Adrenal gland (tissue), 12 donors: Measurements from ENCODE around the gene NFYC. TPM values are rescaled to one million over a fixed set of nuclear protein-coding genes. Genes with fewer than 3 reads are reported as not detected.
"Not testable (repeated sequence)": the region's sequence is repeated elsewhere in the genome, so short reads cannot be mapped to it uniquely, and the experiment has no call there.

Source experiments
- DNase-seq, 7 donors: peaks; one replicate each; pipeline ENCODE4 v3.0.0-alpha.2; 2019 to 2020
- H3K27ac ChIP-seq, 5 donors: fragments of 200-600 bp; sonication (generic) in 4 of 5; 1 replicate in 3 of 5; 2 replicates in 2 of 5; pipeline versions ENCODE4 v1.5.1 to v1.8.0; 2016 to 2020; ENCODE audit warnings: mild to moderate bottlenecking in 1 of 5
- H3K27me3 ChIP-seq: fragments of 200-600 bp; 2 replicates; pipeline ENCODE4 v1.8.0; 2021
- H3K36me3 ChIP-seq, 2 donors: fragments of 200-600 bp; replicated peaks in 1 of 2; 1 replicate in 1 of 2; 2 replicates in 1 of 2; pipeline versions ENCODE4 v1.5.1 to v1.8.0; 2018 to 2022
- H3K4me1 ChIP-seq, 2 donors: fragments of 200-600 bp; replicated peaks in 1 of 2; 1 replicate in 1 of 2; 2 replicates in 1 of 2; pipeline versions ENCODE4 v1.5.1 to v1.8.0; 2018 to 2021
- H3K4me3 ChIP-seq, 4 donors: fragments of 200-600 bp; sonication (generic) in 3 of 4; one replicate each; pipeline ENCODE4 v1.5.1; 2016 to 2018
- H3K9me3 ChIP-seq, 3 donors: fragments of 200-600 bp; sonication (generic) in 1 of 3; replicated peaks in 1 of 3; 1 replicate in 2 of 3; 2 replicates in 1 of 3; pipeline versions ENCODE4 v1.5.1 to v1.8.0; 2016 to 2021
- POLR2A ChIP-seq, 2 donors: fragments of 450-650 bp; IDR thresholded peaks; one replicate each; pipeline ENCODE4 v1.6.1; 2017; ENCODE audit warnings: antibody characterized with exemption in 2 of 2, mild to moderate bottlenecking in 2 of 2, moderate library complexity in 1 of 2
- WGBS, 4 donors: extraction: QIAGEN DNeasy Blood & Tissue Kit in 2 of 4; methylation state at CpG; one replicate each; pipeline versions ENCODE4 v1.1.5 to v1.1.7; 2013 to 2017; 5-methylcytosine and 5-hydroxymethylcytosine counted together
- intact Hi-C, 2 donors: fragments of 100-400 bp; cut with DNase I; formaldehyde crosslinking; loops; one replicate each; pipeline versions ENCODE4 v1.14.1 to v1.15.0; 2022 to 2023
- polyA plus RNA-seq, 3 donors: library from polyadenylated mRNA; stranded (reverse); fragments of 200-250 nt in 2 of 3; fragments of 350-450 nt in 1 of 3; fragmentation: Illumina TruSeq in 1 of 3; extraction: RNeasy Lipid Tissue Mini Kit (QIAGEN cat#74804) in 1 of 3; gene quantifications; one replicate each; pipeline ENCODE4 v1.2.3, GENCODE V29; 2013 to 2014
- total RNA-seq, 9 donors: library from RNA; depleted of rRNA in 4 of 9; stranded (reverse); fragments of >200 nt in 4 of 9; fragments of 120-200 nt in 1 of 9; fragmentation: NEBNext Ultra II Directional in 1 of 9; extraction: Animal tissue kit (Norgen Biotek cat#: 25700) in 1 of 9; gene quantifications; one replicate each; pipeline versions ENCODE4 v1.1.0 to v1.2.4, GENCODE V29; 2013 to 2023
- TF ChIP-seq, protein P1 (sequence below), 6 experiments: fragments of 450-650 bp in 4 of 6; fragments of 200-600 bp in 2 of 6; sonication (generic) in 1 of 6; IDR thresholded peaks; 1 replicate in 5 of 6; 2 replicates in 1 of 6; pipeline versions ENCODE4 v1.5.1 to v1.8.0; 2016 to 2021; ENCODE audit warnings: antibody characterized with exemption in 6 of 6, mild to moderate bottlenecking in 2 of 6, moderate library complexity in 1 of 6
- donor health status: healthy with polysubstance abuse.
- donor health status: Bipolar disorder and iron deficiency.
- donor health status: DM: yes; HTN: yes; CAD: no.
- donor health status: DM: no; HTN: no; CAD: no.
- donor health status: DM: no; HTN: no; CAD: no.
- donor health status: DM: yes; HTN: yes; CAD: no.

NFYC gene
- total and polyA plus RNA-seq, 12 donors: 35.9 to 73.8 (median 51.2) TPM

DNA sequence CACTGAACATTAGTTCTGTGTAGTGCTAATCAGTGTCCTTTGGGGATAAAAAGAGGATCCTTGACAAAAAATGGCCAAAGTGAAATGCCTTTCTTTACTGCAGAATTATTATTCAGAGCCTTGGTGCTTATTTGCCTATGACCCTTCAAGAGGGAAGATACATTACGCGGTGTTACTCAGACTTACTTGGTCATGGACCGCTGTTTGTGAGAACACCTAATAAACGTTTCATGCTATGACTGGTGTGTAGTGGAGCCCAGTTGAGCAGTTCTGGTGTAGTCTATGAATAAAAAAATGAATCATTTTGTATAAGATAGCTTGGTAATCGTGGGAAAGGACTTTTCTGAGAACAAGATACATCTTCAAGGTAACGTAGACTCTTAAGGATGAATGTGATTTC is 8.3 kb downstream of the NFYC start:
- Histone ChIP-seq H3K27me3 (no peaks in the 10 kb centered on the region), H3K9me3 (no peaks in the 10 kb centered on the region), H3K36me3 (no peaks in the 10 kb centered on the region), H3K27ac (peak overlapping the region in 4 of 5 donors; percentile 53 to 79 (median 57)), H3K4me1 (peaks cover 34 to 51% of the 10 kb centered on the region in 2 donors), H3K4me3 (no peak overlapping the region)
- intact Hi-C loops: no loop called here
- DNase-seq: no peak
- 82 to 86% (median 85%) methylated on average over 6 of the region's 6 CpGs for WGBS, 4 donors
- no peak for TF ChIP-seq POLR2A (IDR thresholded peaks at IDR 0.05)
- TF ChIP-seq, protein P1, sequence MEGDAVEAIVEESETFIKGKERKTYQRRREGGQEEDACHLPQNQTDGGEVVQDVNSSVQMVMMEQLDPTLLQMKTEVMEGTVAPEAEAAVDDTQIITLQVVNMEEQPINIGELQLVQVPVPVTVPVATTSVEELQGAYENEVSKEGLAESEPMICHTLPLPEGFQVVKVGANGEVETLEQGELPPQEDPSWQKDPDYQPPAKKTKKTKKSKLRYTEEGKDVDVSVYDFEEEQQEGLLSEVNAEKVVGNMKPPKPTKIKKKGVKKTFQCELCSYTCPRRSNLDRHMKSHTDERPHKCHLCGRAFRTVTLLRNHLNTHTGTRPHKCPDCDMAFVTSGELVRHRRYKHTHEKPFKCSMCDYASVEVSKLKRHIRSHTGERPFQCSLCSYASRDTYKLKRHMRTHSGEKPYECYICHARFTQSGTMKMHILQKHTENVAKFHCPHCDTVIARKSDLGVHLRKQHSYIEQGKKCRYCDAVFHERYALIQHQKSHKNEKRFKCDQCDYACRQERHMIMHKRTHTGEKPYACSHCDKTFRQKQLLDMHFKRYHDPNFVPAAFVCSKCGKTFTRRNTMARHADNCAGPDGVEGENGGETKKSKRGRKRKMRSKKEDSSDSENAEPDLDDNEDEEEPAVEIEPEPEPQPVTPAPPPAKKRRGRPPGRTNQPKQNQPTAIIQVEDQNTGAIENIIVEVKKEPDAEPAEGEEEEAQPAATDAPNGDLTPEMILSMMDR (IDR thresholded peaks at IDR 0.05): no peak

DNA sequence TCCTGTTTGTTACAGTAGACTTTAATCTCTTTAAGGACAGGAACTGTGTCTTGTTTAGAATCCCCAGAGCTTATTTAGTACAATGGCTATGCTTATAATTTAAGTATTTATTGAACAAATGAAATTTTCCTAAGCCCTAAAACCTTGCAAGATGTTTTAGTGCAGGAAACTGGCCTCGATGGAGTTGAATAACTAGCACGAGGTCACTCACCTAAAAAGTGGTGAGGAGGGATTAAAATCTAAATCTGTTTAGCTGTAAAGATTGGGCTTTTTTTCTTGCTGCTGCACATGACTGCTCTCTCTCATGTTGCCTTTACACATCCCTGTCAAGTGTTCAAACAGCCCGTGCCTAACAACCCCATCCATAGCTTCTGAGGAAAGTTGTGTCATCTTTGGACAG is 10.2 kb downstream of the NFYC start:
- Histone ChIP-seq H3K36me3 (no peaks in the 10 kb centered on the region), H3K27me3 (no peaks in the 10 kb centered on the region), H3K9me3 (no peaks in the 10 kb centered on the region), H3K27ac (no peak overlapping the region), H3K4me1 (peaks cover 26 to 42% of the 10 kb centered on the region in 2 donors), H3K4me3 (no peak overlapping the region)
- intact Hi-C loops: no loop called here
- TF ChIP-seq, protein P1 (IDR thresholded peaks at IDR 0.05): no peak
- TF ChIP-seq POLR2A (IDR thresholded peaks at IDR 0.05): no peak
- no peak for DNase-seq
- 34 to 46% (median 44%) methylated on average over 3 of the region's 3 CpGs for WGBS, 4 donors

DNA sequence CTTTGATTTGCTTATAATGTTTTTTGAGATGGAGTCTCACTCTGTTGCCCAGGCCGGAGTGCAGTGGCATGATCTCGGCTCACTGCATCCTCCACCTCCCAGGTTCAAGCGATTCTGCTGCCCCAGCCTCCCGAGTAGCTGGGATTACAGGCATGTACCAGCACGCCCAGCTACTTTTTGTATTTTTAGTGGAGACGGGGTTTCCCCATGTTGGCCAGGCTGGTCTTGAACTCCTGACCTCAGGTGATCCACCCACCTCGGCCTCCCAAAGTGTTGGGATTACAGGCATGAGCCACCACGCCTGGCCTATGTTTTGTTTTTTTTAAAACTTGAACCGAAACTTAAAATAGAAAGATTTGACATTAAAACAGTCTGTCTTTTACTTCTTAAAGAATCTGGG is 11.3 kb downstream of the NFYC start:
- 82 to 90% (median 86%) methylated on average over 7 to 9 of the region's 9 CpGs for WGBS, 4 donors
- not testable (repeated sequence) for H3K27me3 ChIP-seq

DNA sequence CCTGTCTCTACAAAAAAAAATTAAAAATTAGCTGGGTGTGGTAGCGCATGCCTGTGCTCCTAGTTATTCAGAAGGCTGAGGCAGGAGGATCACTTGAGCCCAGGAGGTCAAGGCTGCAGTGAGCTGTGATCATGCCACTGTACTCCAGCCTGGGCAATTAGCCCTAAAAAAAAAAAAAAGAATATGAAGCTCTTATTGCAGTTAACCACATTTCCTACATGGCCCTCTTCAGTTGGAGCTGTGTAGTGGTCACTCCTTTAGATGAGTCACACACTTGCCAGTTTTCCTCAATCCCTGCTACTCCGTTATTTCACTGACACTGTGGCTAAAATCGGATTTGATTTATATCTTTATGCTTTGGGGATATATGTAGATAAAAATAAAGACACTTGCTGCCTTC is 11.8 kb downstream of the NFYC start:
- Histone ChIP-seq H3K9me3 (no peaks in the 10 kb centered on the region), H3K27me3 (no peaks in the 10 kb centered on the region), H3K4me3 (no peak overlapping the region), H3K27ac (peak overlapping the region in 3 of 5 donors; percentile 28 to 60 (median 58)), H3K4me1 (peaks cover 21 to 36% of the 10 kb centered on the region in 2 donors), H3K36me3 (no peaks in the 10 kb centered on the region)
- 33 to 40% (median 36%) methylated on average over 3 of the region's 3 CpGs for WGBS, 4 donors
- peak in 5 of 7 donors; percentile 18 to 53 (median 47) for DNase-seq
- intact Hi-C loops: no loop called here
- no peak for TF ChIP-seq POLR2A (IDR thresholded peaks at IDR 0.05)
- TF ChIP-seq, protein P1 (IDR thresholded peaks at IDR 0.05): peak in 1 of 6 experiments; percentile 13

More for the DNA sequence above, 11.3 kb downstream of the NFYC start:
- H3K36me3 ChIP-seq, intact Hi-C loops, DNase-seq, H3K9me3 ChIP-seq, H3K4me3 ChIP-seq: not testable (repeated sequence)
- H3K27ac ChIP-seq: peak overlapping the region in 3 of 5 donors; percentile 28 to 60 (median 58)
- peaks cover 19 to 32% of the 10 kb centered on the region in 2 donors for H3K4me1 ChIP-seq
